NCI-H1417 treated with DMSO at 0.1 percent for 48 hours (cell line): ENCODE data around the gene THY1.
"Not testable (repeated sequence)": the region's sequence is repeated elsewhere in the genome, so short reads cannot be mapped to it uniquely, and the experiment has no call there.

Experiments
- DNase-seq: peaks from one replicate; lab custom pipeline; 2025; lab: John Stamatoyannopoulos, UW

Gene THY1

GRCh38 chr11:119417726-119418540 is 5.0 kb downstream of the THY1 start:
- no peak for DNase-seq

- no peak for DNase-seq
Measured at GRCh38 chr11:119416606-119417580, 6.1 kb downstream of the THY1 start.

GRCh38 chr11:119415966-119416365 is 7.0 kb downstream of the THY1 start:
- no peak for DNase-seq

GRCh38 chr11:119415517-119415916 is 7.5 kb downstream of the THY1 start:
- no peak for DNase-seq

- no peak for DNase-seq
Measured at GRCh38 chr11:119414734-119415133, 8.2 kb downstream of the THY1 start.

- DNase-seq: no peak
Measured at GRCh38 chr11:119414321-119414720, 8.7 kb downstream of the THY1 start.

GRCh38 chr11:119412072-119412471 is 10.9 kb downstream of the THY1 start:
- no peak for DNase-seq

GRCh38 chr11:119410501-119410900 is 12.5 kb downstream of the THY1 start:
- no peak for DNase-seq

GRCh38 chr11:119409731-119410130 is 13.2 kb downstream of the THY1 start:
- no peak for DNase-seq

GRCh38 chr11:119406005-119406404 is 17.0 kb downstream of the THY1 start:
- DNase-seq: no peak

- not testable (repeated sequence) for DNase-seq
Measured at GRCh38 chr11:119405448-119405847, 17.5 kb downstream of the THY1 start.

- no peak for DNase-seq
Measured at GRCh38 chr11:119404872-119405271, 18.1 kb downstream of the THY1 start.

- DNase-seq: no peak
Measured at GRCh38 chr11:119403021-119403420, 20.0 kb downstream of the THY1 start.

- no peak for DNase-seq
Measured at GRCh38 chr11:119402470-119402869, 20.5 kb downstream of the THY1 start.

GRCh38 chr11:119400860-119401259 is 22.1 kb downstream of the THY1 start:
- no peak for DNase-seq

- DNase-seq: no peak
Measured at GRCh38 chr11:119397740-119398139, 25.2 kb downstream of the THY1 start.

GRCh38 chr11:119396835-119397234 is 26.1 kb downstream of the THY1 start:
- DNase-seq: no peak

- DNase-seq: no peak
Measured at GRCh38 chr11:119391275-119391674, 31.7 kb downstream of the THY1 start.

- DNase-seq: no peak
Measured at GRCh38 chr11:119389611-119390254, 33.2 kb downstream of the THY1 start.

- no peak for DNase-seq
Measured at GRCh38 chr11:119388103-119388502, 34.9 kb downstream of the THY1 start.

- no peak for DNase-seq
Measured at GRCh38 chr11:119384332-119384731, 38.6 kb downstream of the THY1 start.

GRCh38 chr11:119382513-119382912 is 40.5 kb downstream of the THY1 start:
- not testable (repeated sequence) for DNase-seq
